CD4-positive, alpha-beta T cell (primary cell): ENCODE results near the gene MADCAM1. TPM values are rescaled to one million over a fixed set of nuclear protein-coding genes. Genes with fewer than 3 reads are reported as not detected.

Experiments
- ATAC-seq: fragments of 200-7000 bp; cut with Tn5 transposase; one replicate; pipeline ENCODE4 v1.10.0; 2022; ENCODE audit warnings: mild to moderate bottlenecking; ENCODE audit not compliant: poor library complexity
- CTCF ChIA-PET: fragments of 350-600 bp; sonication (Branson Sonifier 250); formaldehyde crosslinking; loops from one replicate; lab custom pipeline; 2021; ENCODE audit warnings: antibody characterized with exemption, inconsistent platforms; lab: Charles Lee
- POLR2A ChIA-PET: fragments of 350-600 bp; sonication (Branson Sonifier 250); formaldehyde crosslinking; loops from one replicate; lab custom pipeline; 2021; ENCODE audit warnings: antibody characterized with exemption, inconsistent platforms; lab: Charles Lee
- DNase-seq, 14 experiments: peaks; one replicate each; pipeline ENCODE4 v3.0.0-alpha.2; 2013 to 2020; ENCODE audit warnings: mixed read lengths in 2 of 14
- H3K27ac ChIP-seq, 2 donors: one replicate each; pipeline versions ENCODE4 v1.5.1 to v1.7.0; 2013; ENCODE audit warnings: low read length in 2 of 2, low read depth in 1 of 2, mild to moderate bottlenecking in 1 of 2
- H3K27me3 ChIP-seq, 2 experiments: 1 replicate in 1 of 2; 2 replicates in 1 of 2; pipeline versions ENCODE4 v1.6.1 to v1.7.0; 2013; ENCODE audit warnings: low read length in 2 of 2, control low read depth in 1 of 2, mild to moderate bottlenecking in 1 of 2, moderate library complexity in 1 of 2; ENCODE audit not compliant: insufficient read depth in 2 of 2, control insufficient read depth in 1 of 2
- H3K36me3 ChIP-seq: one replicate; pipeline ENCODE4 v1.6.1; 2013; ENCODE audit warnings: low read length, control low read depth; ENCODE audit not compliant: insufficient read depth
- H3K4me1 ChIP-seq: one replicate; pipeline ENCODE4 v1.6.1; 2013; ENCODE audit warnings: low read length, control low read depth; ENCODE audit not compliant: insufficient read depth
- H3K4me3 ChIP-seq: one replicate; pipeline ENCODE4 v1.5.1; 2013; ENCODE audit warnings: mild to moderate bottlenecking, low read length, moderate library complexity
- H3K9me3 ChIP-seq, 2 experiments: 1 replicate in 1 of 2; 2 replicates in 1 of 2; pipeline versions ENCODE4 v1.6.1 to v1.7.0; 2013; ENCODE audit warnings: low read length in 2 of 2, mild to moderate bottlenecking in 2 of 2, control low read depth in 1 of 2, moderate library complexity in 1 of 2; ENCODE audit not compliant: control insufficient read depth in 1 of 2, insufficient read depth in 1 of 2
- H3K27ac Mint-ChIP-seq: one replicate; pipeline ENCODE4 v1.8.0; 2020; ENCODE audit warnings: mixed read lengths
- H3K27me3 Mint-ChIP-seq: one replicate; pipeline ENCODE4 v1.8.0; 2021; ENCODE audit warnings: mixed read lengths
- H3K36me3 Mint-ChIP-seq: one replicate; pipeline ENCODE4 v1.8.0; 2021; ENCODE audit warnings: low read depth, mixed read lengths
- H3K4me1 Mint-ChIP-seq: one replicate; pipeline ENCODE4 v1.8.0; 2021; ENCODE audit warnings: low read depth, mixed read lengths
- H3K4me3 Mint-ChIP-seq: one replicate; pipeline ENCODE4 v1.8.0; 2020; ENCODE audit warnings: mild to moderate bottlenecking, mixed read lengths
- H3K9me3 Mint-ChIP-seq: one replicate; pipeline ENCODE4 v1.8.0; 2020; ENCODE audit warnings: mixed read lengths
- intact Hi-C, 2 experiments: fragments of 100-400 bp; cut with DNase I in 1 of 2; cut with micrococcal nuclease in 1 of 2; formaldehyde crosslinking; loops; one replicate each; pipeline versions ENCODE4 v1.15.1 to v1.9.0; 2023 to 2025; cut with DNase I, micrococcal nuclease
- total RNA-seq, 174 experiments: library from RNA in 2 of 174; stranded (reverse) in 2 of 174; gene quantifications; one replicate each; pipeline ENCODE4 v1.2.3 and lab custom pipeline; 2021 to 2026
- TF ChIP-seq, protein P1 (sequence below): fragments of 200-600 bp; IDR thresholded peaks from one replicate; pipeline ENCODE4 v1.8.0; 2022; ENCODE audit warnings: antibody characterized with exemption, mild to moderate bottlenecking

MADCAM1 gene
- total RNA-seq, 2 experiments from 2014 or later: 0.20 to 0.91 TPM

DNA sequence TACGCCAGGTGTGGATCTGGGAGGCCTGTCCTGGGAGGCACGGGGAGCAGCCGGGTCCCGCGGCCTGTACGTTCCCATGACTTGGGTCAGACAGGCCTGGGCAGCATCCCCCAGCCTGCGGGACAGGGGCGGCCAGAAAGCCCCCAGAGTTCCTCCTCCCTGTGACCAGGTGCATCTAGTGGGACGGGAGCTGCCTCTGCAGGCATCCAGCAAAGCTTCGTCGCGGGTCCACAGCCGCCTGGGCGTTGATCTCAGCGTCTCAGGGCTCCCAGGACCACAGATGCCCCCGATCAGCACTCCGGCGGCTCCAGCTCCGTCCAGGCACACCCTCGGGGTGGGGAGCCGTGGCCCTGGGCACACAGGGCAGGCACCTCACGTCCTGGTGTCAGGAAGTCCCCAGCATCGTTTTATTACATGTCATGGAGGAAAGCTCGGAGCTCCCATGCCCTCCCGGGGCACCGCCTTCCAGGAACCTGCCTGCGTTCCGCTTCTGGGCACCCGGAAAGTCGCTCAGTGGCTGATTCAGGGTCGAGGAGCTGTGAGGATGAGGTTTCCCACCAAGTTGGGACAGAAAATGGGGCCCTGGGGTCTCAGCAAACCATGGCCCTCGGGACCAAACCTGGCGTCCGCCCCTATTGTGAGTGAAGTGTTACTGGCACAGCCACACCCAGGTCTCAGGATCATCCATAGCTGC, 46.0 kb downstream of the MADCAM1 start:
- CTCF ChIA-PET: interaction anchor here (1.7 kb wide), 1 partner anchor 32 kb away, joined by 9 read pairs; no protein-coding TSS in a partner anchor
- H3K4me3 ChIP-seq: no peak overlapping the region
- no peaks in the 10 kb centered on the region for H3K27me3 ChIP-seq
- peaks cover 36% of the 10 kb centered on the region for H3K36me3 ChIP-seq
- peaks cover 27% of the 10 kb centered on the region for H3K4me1 ChIP-seq
- intact Hi-C loops: no loop called here
- Mint-ChIP-seq H3K4me1 (peaks cover 23% of the 10 kb centered on the region), H3K27ac (no peak overlapping the region), H3K4me3 (no peak overlapping the region), H3K27me3 (no peaks in the 10 kb centered on the region), H3K9me3 (no peaks in the 10 kb centered on the region), H3K36me3 (peaks cover 21% of the 10 kb centered on the region)
- POLR2A ChIA-PET: interaction anchor here (1.3 kb wide), 1 partner anchor 10 kb away, joined by 3 read pairs; the partner anchor contains the start of gene CDC34
- peaks cover 0 to 3% of the 10 kb centered on the region in 2 experiments for H3K9me3 ChIP-seq
- H3K27ac ChIP-seq: no peak overlapping the region
- DNase-seq (no peak), ATAC-seq (no peak)
- TF ChIP-seq, protein P1, sequence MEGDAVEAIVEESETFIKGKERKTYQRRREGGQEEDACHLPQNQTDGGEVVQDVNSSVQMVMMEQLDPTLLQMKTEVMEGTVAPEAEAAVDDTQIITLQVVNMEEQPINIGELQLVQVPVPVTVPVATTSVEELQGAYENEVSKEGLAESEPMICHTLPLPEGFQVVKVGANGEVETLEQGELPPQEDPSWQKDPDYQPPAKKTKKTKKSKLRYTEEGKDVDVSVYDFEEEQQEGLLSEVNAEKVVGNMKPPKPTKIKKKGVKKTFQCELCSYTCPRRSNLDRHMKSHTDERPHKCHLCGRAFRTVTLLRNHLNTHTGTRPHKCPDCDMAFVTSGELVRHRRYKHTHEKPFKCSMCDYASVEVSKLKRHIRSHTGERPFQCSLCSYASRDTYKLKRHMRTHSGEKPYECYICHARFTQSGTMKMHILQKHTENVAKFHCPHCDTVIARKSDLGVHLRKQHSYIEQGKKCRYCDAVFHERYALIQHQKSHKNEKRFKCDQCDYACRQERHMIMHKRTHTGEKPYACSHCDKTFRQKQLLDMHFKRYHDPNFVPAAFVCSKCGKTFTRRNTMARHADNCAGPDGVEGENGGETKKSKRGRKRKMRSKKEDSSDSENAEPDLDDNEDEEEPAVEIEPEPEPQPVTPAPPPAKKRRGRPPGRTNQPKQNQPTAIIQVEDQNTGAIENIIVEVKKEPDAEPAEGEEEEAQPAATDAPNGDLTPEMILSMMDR: no peak

DNA sequence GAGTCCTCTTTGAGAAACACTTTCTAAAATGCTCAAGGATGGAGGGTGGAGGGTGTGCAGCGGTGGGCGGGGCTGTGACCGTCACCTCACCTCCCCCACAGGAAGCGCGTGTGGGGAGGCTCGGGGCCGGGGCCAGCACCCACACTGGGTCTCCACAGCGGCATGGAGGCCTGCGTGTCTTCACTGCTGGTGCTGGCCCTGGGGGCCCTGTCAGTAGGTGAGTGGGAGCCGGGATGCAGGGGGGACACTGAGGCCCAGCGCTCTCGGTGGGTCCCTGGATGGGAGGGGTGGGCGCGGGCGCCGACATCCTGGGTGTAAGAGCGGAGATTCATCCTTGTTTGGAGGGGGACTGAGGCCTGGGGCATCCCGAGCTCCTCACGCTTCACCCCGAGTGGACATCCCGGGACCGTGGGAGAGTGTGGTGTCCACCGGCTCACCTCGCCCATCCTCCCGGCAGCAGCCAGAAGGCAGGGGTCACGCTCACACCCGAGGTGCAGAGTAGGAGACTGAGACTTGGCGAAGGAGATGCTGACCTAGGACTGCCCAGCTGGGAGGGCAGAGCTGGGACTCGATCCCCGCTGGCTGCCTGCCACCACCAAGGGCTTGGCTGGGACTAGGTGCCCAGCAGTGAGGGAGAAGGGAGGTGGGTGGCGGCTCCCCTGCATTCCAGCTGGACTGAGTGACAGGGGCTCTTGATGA, 47.8 kb downstream of the MADCAM1 start, which contains the start of gene GZMM:
Gene GZMM, plus strand, starts transcription at position 144 of the 699 bp plus-strand sequence. Its CDS starts 19 bp downstream, at position 163.
- Histone ChIP-seq H3K4me3 (peak within 1 kb of the TSS; percentile 85), H3K9me3 (peaks cover 0 to 12% of the 10 kb centered on the region in 2 experiments), H3K27me3 (no peaks in the 10 kb centered on the region), H3K4me1 (peaks cover 32% of the 10 kb centered on the region), H3K27ac (peak within 1 kb of the TSS; percentile 56 to 60), H3K36me3 (peaks cover 33% of the 10 kb centered on the region)
- Mint-ChIP-seq H3K4me3 (peak within 1 kb of the TSS; percentile 87), H3K36me3 (peaks cover 18% of the 10 kb centered on the region), H3K4me1 (peaks cover 23% of the 10 kb centered on the region), H3K9me3 (no peaks in the 10 kb centered on the region), H3K27ac (peak within 1 kb of the TSS; percentile 88), H3K27me3 (no peaks in the 10 kb centered on the region)
- ChIA-PET CTCF (no interaction called here), POLR2A (interaction anchor here (1.4 kb wide), 1 partner anchor 12 kb away, joined by 5 read pairs; no protein-coding TSS in a partner anchor)
- intact Hi-C loops: no loop called here
- ATAC-seq (peak; percentile 97), DNase-seq (peak; percentile 66 to 92 (median 78))
- TF ChIP-seq, protein P1: no peak

DNA sequence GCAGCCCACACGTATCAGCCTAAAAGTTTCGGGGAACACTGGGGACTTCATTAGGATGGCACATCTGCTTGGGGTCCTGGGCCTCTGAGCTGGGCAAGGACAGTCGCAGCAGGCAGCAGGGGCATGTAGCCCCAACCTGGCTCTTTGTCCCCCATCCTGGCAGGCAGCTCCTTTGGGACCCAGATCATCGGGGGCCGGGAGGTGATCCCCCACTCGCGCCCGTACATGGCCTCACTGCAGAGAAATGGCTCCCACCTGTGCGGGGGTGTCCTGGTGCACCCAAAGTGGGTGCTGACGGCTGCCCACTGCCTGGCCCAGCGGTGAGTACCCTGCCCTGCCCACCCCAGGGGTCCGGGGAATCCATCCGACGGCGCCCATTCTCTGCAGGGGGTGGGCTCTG, 50.8 kb downstream of the MADCAM1 start:
- no peak for ATAC-seq
- POLR2A ChIA-PET: no interaction called here
- no peak overlapping the region for H3K4me3 Mint-ChIP-seq

More for the DNA sequence above, 50.8 kb downstream of the MADCAM1 start:
- H3K9me3 Mint-ChIP-seq: no peaks in the 10 kb centered on the region
- H3K4me3 ChIP-seq: no peak overlapping the region
- H3K4me1 Mint-ChIP-seq: peaks cover 23% of the 10 kb centered on the region
- peaks cover 0 to 12% of the 10 kb centered on the region in 2 experiments for H3K9me3 ChIP-seq
- CTCF ChIA-PET: no interaction called here
- no peak overlapping the region for H3K27ac Mint-ChIP-seq
- TF ChIP-seq, protein P1: no peak
- no peak overlapping the region for H3K27ac ChIP-seq
- DNase-seq: no peak
- H3K36me3 ChIP-seq: peaks cover 17% of the 10 kb centered on the region
- intact Hi-C loops: no loop called here
- no peaks in the 10 kb centered on the region for H3K27me3 Mint-ChIP-seq
- H3K36me3 Mint-ChIP-seq: peaks cover 12% of the 10 kb centered on the region
- peaks cover 37% of the 10 kb centered on the region for H3K4me1 ChIP-seq
- H3K27me3 ChIP-seq: no peaks in the 10 kb centered on the region
